ENCODE results near the gene HDAC10.
A peak's percentile ranks its signal among the peaks of the same experiment; 100 is the strongest.

The HDAC10 gene, protein sequence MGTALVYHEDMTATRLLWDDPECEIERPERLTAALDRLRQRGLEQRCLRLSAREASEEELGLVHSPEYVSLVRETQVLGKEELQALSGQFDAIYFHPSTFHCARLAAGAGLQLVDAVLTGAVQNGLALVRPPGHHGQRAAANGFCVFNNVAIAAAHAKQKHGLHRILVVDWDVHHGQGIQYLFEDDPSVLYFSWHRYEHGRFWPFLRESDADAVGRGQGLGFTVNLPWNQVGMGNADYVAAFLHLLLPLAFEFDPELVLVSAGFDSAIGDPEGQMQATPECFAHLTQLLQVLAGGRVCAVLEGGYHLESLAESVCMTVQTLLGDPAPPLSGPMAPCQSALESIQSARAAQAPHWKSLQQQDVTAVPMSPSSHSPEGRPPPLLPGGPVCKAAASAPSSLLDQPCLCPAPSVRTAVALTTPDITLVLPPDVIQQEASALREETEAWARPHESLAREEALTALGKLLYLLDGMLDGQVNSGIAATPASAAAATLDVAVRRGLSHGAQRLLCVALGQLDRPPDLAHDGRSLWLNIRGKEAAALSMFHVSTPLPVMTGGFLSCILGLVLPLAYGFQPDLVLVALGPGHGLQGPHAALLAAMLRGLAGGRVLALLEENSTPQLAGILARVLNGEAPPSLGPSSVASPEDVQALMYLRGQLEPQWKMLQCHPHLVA

DNA sequence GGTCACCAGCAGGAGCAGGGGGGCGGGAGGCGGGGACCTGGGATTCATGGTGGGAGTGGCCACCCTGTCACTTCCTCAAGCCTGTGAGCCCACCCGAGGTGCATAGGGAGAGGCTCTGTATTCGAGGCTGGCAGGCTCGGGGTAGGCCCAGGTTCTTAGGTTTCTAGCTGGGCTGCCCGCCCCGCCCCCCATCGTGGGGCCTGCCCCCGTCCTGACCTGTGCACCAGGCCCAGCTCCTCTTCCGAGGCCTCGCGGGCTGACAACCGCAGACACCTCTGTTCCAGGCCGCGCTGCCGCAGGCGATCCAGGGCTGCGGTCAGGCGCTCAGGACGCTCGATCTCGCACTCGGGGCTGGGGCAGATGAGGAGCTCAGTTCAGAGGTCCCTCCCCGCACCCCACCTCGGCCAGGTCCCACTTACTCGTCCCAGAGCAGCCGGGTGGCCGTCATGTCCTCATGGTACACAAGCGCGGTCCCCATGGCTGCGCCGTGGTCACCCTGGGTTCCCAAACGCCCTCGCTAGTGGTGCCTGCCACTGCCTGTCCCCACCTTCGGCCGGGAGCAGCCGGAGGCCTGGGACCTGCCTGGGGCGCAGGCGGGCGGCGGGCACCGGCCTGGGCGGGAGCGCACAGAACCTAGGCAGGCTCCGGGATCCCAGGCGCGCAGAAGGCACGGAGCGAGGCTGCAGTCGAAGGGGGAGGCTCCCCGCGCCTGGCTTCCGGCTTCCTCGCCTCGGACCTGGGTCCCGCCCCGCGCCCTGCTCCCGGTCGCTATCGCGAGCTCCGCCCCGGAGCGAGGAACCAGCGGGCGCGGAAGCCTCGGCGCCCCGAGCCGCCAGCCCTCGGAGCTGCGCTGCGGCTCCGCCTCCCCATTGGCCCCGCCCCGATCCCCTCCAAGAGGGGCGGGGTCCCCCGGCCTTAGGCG is at the start of gene HDAC10:
TSS of gene HDAC10 (minus strand) at position 711 of the 922 bp plus-strand sequence. CDS start at position 478, 233 bp downstream.
- DNase-seq: peak; percentile 11

DNA sequence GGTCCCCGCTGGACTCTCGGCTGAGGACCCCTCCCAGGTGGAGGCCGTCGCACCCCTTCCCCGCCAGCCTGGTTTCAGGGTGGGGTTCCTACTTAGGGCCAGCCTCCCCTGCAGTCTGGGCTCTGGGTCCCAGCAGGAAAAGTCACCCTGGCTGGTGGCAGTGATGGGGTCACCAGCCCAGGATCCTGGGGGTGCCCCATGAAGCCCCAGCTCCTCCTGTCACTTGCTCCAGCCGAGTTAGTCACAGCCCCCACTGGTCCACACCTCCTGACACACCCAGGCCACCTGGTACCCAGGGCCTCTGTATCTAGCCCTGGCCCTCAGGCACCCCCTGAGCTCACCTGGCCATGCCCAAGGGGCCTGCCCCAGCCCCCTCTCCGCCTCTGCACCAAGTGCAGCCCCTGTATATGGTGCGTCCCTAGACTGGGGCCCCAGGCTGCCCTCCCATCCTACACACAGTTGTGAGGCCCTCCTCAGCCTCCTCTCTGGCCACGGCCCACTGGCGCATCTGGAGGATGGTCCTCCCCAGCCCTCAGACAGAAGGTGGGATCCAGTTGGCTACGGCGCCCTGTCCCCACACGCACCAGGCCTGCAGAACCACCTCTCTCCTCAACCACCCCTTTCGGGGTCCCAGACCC is 49.7 kb upstream of the HDAC10 start:
- DNase-seq: no peak

DNA sequence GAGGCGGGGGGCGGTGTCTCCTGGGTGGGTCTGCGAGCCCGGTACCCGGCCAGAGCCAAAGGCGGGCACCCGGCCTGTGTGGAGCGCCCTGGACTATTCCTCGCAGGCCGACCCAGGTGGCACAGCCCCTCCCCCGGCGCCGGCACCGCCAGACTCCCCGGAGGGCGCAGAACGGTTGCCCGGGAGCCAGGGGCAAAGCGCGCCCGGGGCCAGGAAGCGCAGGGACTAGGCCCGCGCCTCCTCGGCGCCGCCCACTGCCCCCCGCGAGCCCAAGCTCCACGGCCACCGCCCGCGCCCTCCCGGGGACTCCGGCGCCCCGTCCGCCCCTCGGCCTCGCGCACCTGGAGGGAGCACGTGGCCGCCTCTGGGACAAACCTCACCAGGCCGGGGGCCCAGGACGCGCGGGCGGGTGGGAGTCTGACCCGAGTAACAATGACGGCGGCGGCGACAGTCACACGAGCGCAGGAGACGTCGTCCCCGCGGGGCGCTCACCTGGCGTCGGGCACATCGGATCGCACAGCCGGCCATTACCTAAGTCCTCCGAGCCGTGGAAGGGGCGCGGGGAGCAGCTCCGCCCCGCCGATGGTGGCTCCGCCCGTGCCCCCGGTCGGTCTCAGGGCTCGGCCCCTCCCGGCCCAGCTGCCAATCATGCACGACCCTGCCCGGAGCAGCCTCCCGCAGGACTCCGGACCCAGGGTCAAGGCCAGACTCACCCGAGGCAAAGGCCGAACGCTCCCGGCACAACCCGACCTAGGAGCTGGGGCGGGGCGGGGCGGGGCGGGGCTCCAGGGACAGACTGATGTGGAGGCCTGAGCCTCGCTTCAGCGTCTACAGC is 48.9 kb upstream of the HDAC10 start:
- no peak for DNase-seq

DNA sequence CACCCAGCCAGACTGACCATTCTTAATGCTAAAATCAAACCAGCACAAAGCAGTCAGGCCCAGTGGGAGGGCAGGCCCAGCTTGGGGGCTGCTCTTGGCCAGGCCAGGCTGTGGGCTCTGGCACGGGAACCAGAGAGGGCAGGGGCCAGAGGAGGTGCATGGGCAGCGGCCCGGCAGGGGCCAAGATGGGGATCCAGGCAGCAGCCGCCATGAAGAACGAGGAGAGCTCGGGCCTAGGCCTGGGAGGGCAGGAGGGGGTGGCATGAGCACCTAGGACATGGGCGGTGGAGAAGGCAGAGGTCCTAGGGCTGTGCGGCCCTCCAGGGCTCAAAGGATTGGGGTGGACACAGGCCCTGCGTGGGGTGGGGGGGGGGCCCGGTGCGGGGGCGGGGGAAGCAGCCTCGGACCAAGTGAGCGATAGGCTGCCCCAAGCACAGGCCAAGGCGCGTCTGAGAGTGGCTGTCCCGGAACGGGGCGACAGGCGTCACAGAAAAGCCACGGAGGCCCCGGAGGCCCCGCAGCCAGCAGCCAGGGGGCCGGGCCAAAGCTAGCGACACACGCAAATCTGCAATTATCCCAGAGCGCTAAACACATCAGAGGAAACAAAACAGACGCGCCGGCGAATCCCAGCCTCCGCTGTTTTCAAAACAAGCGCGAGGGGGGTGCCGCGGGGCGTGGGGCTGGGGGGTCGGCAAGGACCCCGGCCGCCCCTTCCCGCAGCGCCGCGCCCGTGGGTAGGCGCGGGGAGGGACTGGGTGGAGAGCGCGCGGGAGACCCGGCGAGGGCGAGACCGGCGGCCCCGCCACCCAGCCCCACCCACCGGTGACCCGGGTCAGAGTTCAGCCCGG is 48.1 kb upstream of the HDAC10 start:
- no peak for DNase-seq

DNA sequence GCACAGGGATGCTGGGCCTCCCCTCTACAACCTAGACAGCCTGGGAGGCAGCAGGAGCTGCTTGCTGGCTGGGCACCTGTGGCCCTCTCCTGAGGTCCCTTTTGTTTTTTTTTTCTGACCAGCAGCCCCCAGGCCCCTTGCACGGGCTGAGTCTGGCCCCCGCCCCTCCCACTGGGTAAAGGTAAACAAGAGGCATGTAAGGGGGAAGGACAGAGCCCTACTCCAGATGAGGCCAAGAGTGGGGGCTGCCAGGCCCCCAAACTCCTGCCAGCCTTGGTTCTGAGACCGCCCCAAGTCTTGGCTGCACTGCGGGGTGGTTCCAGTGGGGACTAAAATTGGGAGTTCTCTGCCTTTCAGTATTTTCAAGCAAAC is 47.2 kb upstream of the HDAC10 start:
- DNase-seq: no peak

DNA sequence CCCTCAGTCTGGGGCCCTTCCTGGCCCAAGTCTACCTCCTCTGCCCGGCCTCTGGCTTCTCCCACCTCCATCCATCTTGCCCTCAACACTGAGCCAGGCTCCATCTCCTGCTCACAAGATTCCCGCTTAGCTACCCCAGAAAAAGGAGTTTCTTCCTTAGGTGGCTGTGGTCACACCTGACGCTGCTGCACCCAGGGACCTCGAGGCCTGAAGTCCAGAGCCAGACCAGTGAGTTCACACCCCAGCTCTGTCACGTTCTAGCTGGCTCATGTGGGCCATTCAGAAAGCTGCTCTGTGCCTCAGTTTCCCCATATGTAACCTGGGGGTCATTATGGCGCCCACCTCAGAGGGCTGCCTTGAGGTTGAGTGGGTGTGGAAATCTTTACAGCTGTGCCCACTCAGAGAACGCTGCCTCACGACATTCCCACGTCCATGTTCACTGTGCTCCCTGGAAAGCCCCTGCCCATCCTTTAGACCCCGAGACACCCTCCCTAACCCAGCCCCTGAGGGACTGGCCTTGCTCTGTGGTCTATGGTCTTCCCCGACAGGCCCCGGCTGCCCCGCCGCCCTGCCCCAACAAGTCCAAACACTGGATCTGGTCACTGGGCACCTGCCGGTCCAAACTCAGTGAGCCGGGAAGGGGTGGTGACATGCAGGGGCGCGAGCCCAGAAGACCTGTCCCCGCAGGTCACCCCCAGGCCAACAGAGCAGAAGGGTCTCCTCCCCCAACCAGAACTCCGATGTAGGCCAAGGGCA is 46.6 kb upstream of the HDAC10 start:
- DNase-seq: no peak

DNA sequence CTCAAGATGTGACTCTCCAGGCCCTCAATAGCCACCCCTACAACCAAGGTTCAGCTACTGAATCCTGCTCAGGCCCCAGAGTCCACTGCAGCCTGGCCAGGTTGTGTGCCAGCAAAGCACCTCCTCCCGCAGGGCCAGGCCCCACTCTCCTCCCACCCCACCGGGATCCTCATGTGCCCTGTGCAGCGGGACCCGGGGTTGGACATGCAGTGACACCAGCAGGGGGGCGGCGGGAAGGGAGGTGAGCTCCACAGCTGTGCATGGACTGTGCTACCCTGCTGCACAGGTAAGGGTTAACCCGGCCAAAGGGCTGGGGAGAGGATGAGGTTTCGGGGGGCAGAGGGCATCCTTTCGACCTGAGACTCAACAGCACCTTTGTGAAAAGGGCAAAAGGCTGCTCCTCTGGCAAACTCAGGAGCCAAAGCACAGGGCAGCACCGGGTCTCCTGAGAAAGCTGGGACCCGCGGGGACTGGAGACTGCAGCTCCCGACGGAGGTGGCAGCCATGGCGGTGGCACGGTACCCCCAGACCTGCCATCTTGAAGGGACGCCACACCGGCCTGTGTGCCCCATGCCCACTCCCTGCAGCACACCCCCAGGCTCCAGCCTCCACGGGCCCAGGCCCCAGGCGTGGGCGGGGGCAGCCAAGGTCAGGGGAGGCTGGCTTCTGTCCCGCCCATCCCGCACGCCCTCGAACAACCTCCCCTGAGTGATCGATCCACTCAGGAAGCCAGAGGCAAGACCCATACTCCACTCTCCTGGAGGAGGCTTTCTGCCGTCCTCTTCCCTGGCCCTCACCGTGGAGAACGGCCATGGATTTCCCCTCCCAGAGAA is 45.8 kb upstream of the HDAC10 start:
- no peak for DNase-seq

DNA sequence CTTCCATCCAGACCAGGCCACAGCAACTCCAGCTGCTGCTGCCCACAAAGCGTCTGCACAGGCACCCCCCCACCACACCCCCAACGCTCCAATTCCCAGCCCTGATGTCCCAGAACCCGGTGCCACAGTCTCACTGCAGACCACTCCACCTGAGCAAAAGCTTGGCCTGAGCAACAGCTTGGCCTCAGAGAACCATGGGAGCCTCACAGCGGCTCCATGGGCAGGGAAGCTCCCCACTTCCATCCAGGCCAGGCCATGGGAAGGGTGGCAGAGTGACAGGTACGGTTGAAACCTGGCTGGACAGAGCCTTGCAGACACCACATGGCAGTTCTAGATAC is 43.2 kb upstream of the HDAC10 start:
- DNase-seq: no peak

DNA sequence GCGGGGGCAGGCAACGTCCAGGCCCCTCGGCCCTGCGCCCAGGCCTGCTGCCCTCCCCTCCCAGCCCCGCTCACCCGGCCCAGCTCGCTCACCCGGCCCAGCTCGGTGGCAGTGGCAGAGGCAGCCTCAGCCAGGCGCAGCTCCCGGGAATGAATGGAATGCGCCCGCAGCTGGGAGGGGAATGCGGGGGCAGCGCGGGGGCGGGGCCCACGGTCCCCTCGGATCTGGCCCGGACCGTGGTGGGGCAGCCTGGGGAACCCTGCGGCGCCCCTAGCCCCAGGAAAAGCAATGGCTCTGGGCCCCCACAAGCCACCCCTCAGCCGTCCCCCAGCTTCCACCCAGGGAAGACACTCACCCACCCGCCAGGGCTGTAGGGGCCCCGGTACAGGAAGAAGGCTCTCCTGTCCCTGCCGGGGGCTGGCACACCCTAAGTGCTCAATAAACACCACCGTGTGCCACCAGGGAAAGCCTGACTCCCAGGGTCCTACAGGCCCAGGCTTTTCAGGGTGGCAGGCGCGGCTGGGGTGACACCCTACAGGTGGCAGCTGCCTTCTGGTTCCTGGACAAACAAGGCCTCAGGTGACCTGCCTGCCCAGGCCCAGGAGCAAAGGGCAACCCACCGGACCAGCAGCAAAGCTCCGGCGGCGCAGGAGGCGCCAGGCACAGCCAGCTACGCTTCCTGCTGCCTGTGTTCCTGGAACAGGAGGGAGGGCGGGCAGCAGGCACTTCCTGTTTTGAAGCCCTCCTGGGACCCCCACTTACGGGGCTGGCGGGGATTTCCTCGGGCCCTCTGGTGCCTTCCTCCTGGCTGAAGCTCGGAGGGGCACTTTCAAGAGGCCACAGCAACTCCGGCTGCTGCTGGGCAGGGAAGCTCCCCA is 42.6 kb upstream of the HDAC10 start:
- no peak for DNase-seq

DNA sequence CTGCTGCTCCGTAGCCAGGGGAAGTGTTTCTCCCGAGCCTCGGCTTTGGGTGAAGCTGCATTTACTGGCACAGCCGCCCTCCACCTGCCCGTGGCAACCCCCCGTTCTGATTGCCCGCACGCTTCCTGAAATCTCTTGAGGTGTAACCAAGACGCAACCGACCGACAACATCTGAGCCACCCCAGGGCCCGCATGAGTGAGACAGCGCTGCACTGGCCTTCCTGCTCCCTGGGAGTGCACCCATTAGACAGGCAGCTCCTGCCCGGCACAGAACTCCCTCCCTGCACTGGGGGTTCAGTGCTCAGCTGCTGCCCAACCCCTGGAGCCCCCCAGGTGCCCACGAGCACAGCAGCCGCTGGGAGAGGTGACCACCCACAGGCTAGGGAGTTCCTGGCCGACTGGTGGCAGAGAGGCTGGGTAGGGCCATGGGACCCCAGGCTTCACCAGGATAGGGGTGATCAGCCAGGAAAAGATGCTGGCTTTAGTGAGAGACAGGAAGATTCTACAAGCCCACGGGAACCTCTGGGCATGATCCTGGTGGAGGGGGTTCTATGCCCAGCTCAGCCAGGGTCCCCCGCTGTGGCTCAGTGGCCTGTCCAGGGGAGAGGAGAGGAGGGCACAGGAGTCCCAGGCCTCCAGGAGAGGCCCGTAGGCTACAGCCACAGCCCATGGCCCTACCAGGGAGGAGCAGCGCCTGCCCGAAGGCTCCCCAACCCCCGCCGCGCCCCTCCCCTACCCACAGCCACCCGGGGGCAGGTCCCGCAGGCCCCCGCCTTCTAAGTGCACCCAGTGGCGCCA is 41.8 kb upstream of the HDAC10 start:
- no peak for DNase-seq

DNA sequence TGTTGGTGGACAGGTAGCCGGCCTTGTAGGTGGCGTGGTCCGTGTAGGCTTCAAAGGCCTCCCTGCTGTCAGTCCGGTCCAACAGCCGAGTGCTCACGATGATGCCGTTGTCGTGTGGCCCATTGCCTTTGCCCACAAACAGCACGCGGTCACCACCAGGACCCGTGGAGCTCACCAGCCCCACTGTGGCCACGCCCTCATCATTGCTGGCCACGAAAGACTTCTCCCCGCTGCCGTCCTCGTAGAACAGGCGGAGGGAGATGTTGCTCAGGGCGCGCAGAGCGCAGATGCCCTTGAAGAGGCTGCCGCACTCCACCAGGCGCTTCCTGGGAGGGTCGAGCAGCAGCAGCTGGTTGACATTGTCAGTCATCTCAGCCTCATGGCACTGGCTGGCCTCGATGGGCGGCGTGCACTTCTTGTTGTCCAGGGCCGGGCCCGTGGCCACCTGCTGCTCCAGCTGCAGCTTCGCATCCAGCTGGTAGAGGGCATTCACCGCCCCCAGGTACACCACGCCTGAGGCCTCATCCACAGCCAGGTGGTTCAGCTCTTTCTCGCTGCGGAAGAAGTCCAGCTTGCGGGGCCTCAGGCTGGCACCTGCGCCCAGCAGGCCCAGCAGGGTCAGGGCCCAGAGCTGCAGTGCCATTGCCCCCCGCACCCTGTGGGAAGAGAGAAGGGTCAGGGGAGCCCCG is 39.0 kb upstream of the HDAC10 start:
- no peak for DNase-seq

DNA sequence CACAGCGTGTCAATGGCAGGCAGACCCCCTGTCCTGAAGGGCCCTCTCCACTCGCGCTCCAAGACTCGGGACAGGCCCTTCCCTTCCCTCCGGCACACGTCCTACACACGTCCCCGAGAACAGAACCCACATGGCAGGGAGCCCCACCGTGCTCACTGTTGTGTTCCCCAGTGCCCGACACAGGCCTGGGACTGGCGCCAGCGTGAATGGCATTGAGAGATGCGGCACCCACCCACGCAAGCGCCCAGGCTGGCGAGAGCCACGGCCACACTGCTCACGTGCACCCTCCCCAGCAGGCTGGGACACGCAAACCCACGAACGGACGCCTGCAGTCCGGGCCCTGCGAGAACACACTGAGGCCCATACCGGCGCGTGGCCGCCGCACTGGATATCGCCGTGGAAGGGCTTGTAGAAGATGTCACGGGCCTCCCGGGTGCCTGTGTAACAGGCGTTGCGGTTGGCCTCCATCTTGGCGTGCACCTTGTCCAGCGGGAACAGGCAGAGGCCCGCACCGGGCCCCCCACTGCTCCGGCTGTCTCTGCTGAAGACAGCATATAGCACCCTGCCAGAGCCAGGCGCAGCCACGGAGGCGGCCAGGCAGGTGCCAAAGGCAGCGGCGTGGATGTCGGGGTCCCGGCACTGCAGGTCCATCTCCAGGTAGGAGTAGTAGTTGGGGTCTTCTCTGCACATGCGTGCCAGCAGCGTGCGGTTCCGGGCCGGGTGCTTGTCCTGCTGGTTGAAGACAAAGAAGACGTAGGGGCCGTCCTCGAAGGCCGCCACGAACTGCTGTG is 38.3 kb upstream of the HDAC10 start:
- DNase-seq: no peak

DNA sequence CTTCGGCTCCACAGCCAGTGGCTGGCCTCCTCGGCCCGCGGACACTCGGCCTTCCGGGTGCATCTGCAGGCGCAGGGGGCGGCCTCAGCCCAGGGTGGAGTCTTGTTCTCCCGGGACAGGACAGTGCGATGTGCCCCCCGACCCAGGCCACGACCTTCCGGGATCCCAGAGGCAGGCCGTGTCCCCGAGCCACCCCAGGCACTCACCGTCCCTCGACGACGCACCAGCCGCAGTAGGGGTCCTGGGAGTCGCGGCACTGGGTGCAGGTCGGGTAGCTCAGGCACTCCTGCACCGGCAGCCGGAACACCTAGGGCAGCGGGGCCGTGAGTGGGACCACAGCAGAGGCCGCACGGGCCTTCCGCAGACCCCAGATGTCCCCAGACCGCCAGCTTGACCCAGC is 36.7 kb upstream of the HDAC10 start:
- DNase-seq: no peak

DNA sequence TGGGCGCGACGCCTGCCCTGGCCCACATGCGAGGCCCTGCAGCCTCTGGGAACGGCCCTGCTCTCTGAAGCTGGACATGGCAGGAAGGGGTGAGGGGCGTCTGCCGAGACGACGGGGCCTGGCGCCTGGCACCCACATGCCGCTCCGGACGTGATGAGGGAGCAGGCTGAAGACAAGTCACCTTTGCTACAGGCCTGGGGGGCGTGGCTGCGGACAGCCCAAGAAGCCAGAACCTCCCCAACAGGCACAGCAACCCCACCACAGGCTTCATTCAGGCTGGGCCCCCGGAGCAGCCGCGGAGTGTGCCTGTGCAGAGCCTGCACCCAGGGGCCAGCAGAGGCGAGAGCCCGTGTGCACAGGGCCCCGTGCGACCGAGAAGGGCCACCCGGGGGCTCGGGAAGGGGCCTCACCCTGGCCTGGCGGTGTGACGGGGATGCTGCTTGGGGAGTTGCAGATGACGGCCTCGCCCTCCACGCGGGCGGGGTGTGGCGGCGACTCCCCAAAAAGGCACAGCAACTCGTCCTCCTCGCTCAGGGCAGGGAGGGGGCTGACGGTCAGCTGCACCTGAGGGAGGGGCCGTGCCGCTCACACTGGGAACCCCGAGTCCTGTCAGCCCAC is 35.7 kb upstream of the HDAC10 start:
- DNase-seq: no peak

DNA sequence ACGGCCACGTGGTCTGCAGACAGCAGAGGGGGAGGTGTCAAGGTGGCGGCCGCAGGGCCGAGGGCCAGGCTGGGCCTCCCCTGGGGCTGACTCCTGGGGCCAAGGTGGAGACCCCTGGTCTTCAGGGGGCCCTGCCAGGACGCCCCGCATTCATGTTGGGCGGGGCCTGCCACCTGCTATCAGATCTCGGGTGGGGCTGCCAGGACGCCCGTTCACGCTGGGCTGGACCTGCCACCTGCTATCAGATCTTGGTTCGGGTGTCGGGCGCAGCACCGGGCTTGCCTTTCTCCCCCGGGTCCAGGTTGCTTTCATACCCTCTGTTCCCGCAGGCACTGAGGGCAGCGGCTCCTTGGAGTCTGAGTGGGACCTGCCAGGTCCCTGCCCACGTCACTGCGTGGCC is 35.2 kb upstream of the HDAC10 start:
- DNase-seq: no peak
